Measurements from ENCODE around the gene NHLRC2.
"Not testable (repeated sequence)": the region's sequence is repeated elsewhere in the genome, so short reads cannot be mapped to it uniquely, and the experiment has no call there.

NHLRC2 gene

GRCh38 chr10:113911839-113912238, 57.4 kb downstream of the NHLRC2 start:
- no peak for DNase-seq

- no peak for DNase-seq
Observed at GRCh38 chr10:113912582-113912981, 58.1 kb downstream of the NHLRC2 start.

DNA sequence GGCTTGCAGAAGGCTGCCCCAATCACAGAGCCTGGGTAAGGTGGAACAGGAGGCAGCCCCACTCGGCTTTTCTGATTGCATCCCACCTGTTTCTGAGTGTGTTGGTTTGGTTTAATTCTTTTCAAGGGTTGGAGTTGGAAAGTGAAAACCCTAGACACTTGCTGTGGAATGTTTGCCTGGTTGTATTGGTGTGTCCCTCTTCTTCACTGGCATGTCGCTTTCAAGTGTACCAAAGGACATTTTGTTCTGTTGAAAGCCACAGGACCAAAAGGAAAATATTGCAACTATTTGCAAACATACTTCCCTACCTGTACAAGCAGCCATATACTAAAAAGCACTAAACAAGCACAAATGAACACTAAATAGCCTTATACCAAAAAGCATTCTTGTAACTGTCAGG, 60.5 kb downstream of the NHLRC2 start:
- no peak for DNase-seq

GRCh38 chr10:113915540-113915939, 61.1 kb downstream of the NHLRC2 start:
- no peak for DNase-seq

DNA sequence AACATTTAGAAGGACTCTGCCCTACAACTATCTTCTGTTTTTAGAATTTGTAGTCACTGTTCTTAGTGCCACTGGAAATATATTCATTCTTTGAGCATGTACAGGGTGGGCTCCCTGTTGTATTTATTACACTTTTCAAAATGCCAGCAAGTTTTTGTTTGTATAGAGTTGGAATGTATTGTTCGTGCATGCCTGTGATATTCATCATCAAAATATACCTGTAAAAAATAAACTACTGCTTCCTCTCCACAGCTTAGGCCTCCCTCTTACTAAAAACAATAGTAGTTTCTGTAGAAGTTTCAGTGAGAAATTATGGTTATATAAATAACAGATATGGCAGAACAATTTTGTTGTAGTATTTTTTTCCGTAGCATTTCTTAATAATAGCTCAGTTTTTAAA, 61.6 kb downstream of the NHLRC2 start:
- no peak for DNase-seq

DNA sequence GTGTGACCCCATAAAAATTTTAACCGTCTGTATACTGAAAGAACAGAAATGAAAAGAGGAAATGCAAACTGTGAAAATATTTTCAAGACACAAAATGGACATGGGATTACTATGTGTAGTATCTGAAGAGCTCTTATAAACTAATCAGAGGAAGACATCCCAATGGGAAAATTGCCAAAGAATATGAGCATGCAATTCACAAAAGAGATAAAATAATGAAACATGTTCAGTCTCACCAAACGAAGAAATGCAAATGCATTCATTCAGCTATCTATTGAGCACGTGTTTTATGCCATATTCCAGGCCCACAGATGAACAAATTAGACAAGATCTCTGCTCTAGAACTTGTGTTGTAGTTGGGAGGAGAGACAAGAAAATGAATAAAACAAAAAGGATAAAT, 63.2 kb downstream of the NHLRC2 start:
- no peak for DNase-seq

DNA sequence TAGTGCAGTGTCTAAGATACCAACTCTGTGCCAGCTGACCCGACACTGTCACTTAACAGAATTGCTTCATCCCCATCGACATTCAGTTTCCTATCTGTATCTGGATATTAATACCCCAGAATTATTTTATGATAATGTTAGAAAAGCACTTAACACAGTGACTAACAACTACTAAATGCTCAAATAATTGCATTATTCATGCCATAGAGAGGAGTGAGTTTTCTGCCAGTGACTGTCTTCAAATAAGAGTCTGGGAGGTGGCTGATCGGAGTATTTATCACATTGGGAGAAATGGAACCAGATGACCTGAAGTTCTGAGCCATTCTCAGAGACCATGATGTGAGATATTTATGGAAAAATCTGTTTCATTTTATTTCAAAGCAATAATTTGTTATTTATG, 65.7 kb downstream of the NHLRC2 start:
- DNase-seq: no peak

DNA sequence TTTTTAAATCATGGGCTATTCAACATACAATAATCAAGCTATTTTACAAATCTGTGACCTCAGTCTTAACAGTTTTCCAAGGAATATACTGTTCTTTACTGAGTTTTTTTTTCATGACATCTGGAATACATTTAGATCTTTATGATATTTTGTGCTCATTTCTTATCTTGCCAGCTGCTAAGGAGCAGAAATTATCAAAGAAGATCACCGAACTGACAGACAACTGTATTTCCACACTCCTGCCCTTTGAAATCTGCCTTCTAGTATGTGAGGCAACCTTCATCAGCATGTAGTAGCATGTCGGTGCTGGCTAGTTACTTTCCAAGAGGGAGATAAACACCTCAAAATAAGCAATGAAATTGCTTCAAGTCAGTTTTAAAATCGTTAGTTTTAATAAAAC, 66.4 kb downstream of the NHLRC2 start:
- no peak for DNase-seq

DNA sequence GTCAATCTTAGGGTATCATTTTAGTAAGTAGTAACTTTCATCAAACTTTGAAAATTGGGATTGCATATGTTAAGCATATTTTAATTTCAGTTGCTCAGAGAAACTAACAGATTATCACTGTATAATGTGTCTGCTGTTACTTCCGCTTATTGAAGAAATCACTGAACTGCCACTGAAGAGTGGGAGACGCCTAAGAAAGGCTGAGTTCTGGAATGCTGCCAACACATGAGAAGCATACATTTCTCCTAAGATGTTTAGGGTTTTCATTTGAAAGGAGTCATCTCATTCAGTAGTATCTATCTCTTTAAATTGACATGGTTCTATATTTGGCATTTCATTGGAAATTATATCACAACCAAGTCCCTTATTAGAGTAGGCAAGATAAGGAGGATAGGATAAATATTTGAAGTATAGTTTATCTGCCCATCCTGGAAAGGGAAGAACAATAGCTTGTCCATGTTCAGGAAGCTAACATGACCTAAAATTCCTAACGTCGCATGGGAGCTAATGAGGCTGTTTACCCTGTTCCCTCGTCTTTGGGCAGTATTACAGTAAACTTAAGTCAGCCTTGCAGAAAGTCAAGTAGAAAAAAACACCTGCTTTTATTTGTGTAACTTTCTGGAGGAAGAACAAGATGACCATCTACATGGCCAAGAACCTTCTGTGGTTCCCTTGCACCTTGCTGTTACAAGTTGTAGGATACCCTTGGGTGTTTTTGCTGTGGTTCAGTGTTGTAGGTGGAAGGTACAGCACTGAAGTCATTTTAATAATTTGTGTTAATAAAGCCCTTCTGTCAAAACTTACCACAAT, 67.3 kb downstream of the NHLRC2 start:
- no peak for DNase-seq

- no peak for DNase-seq
Observed at GRCh38 chr10:113922787-113923570, 68.5 kb downstream of the NHLRC2 start.

DNA sequence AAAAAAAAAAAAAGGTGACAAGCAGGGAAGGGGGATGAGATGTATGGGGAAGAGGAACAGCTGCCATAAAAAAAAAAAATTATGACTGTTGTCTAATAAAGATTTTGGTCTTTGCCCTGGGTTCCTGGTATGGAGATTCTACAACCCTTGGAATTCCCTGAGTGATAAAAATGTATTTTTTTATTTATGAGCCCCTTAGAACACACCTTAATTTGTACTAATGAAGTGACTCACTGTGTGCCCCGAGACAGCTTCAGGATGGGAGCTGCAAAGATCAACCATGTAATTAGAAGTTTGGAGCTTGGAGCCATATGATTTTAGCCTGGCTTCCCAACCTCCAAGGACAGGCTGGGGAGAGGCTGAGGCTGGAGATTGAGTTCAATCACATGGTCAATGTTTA, 69.7 kb downstream of the NHLRC2 start:
- DNase-seq: no peak

- no peak for DNase-seq
Observed at GRCh38 chr10:113924664-113925063, 70.2 kb downstream of the NHLRC2 start.

DNA sequence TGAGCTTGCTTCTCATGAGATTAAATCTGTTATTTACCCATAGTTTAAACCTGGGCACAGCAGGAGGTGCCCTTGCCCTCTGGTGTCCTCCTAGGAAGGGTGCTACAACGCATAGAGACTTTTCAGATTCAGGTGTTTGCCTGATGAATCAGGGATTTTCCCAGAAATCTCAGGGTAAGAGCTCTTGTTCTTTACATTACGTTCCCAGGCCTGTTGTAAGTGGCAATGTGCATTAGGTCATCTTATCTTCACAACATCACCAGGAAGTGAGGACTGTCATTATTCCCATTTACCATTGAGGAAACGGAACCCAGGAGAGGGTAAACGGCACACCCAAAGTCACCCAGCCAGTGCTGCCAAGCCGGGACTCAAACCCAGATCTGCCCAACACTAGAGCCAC, 73.0 kb downstream of the NHLRC2 start:
- DNase-seq: no peak

- no peak for DNase-seq
Observed at GRCh38 chr10:113928830-113929229, 74.4 kb downstream of the NHLRC2 start.

GRCh38 chr10:113929522-113929921, 75.1 kb downstream of the NHLRC2 start:
- DNase-seq: no peak

- DNase-seq: no peak
Observed at GRCh38 chr10:113930482-113931057, 76.1 kb downstream of the NHLRC2 start.

- no peak for DNase-seq
Observed at GRCh38 chr10:113932854-113933253, 78.4 kb downstream of the NHLRC2 start.

GRCh38 chr10:113933894-113934532, 79.6 kb downstream of the NHLRC2 start:
- no peak for DNase-seq

DNA sequence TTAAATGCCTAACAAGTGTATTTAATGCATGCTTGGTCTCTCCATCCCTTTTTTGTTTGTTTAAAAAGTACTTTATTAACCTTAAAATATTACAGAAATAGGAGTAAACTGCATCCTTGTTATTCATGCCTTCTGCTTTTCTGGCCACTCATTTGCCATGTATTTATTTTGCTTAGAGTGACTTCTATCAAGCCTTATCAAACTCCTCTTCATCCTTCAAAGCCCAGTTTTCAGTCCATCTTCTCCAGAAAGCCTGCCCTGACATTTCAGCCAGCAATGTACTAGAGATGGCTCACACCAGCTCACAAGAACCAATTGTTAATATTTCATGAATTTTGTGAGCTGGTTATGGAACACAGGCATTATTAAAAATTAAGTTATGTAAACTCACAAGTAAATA, 82.8 kb downstream of the NHLRC2 start:
- DNase-seq: no peak

DNA sequence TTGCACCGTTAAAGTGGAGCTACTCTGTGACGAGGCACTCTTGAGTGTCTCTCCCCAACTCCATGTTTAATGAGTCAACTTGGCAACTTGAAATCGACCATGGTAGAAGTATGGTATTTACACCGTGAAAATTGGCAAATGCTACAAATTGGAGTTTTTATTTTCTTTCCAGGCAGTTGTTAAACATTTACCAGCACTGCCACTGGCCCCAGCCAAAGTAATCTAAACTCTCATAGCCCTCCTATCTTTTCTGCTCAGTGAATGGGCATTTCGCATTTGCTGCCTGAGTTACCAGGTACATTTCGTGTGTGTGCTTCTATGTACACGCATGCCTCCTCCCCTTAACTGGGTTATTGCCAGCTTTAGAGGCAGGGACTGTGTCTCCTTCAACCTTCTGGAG, 83.3 kb downstream of the NHLRC2 start:
- DNase-seq: no peak

GRCh38 chr10:113939212-113939860, 84.9 kb downstream of the NHLRC2 start:
- DNase-seq: no peak

GRCh38 chr10:113941140-113941539, 86.7 kb downstream of the NHLRC2 start:
- no peak for DNase-seq

- DNase-seq: not testable (repeated sequence)
Observed at GRCh38 chr10:113943196-113943595, 88.7 kb downstream of the NHLRC2 start.

All from NCI-H1694 (cell line).